Loucy (cell line): ENCODE data around the gene C1orf232.

Experiments
- CTCF ChIP-seq: fragments of 200-600 bp; sonication (generic); conservative IDR thresholded peaks from 2 replicates; pipeline ENCODE4 v1.5.1; 2014; ENCODE audit warnings: mild to moderate bottlenecking, antibody characterized with exemption, low read length
- EZH2phosphoT487 ChIP-seq: fragments of 200-600 bp; IDR thresholded peaks from 2 replicates; pipeline ENCODE4 v1.6.1; 2018; ENCODE audit warnings: antibody characterized with exemption, mild to moderate bottlenecking, moderate library complexity, borderline replicate concordance

GRCh38 chr1:26197813-26198212 lies 29.1 kb upstream of the C1orf232 start:
- no peak for TF ChIP-seq CTCF
- TF ChIP-seq EZH2phosphoT487, result no peak
